A549 (cell line): ENCODE data around the gene CALML3. TPM values are rescaled to one million over a fixed set of nuclear protein-coding genes. Genes with fewer than 3 reads are reported as not detected.
A peak's percentile ranks its signal among the peaks of the same experiment; 100 is the strongest.

Experiments used
- ATAC-seq, 2 experiments: fragments of 200-7000 bp in 1 of 2; fragments of >200 bp in 1 of 2; cut with Nextera tagmentation in 1 of 2; cut with Tn5 transposase in 1 of 2; 3 replicates each; pipeline versions ENCODE4 v1.8.0 to v1.9.1; 2018 to 2020; ENCODE audit warnings: mild to moderate bottlenecking in 1 of 2, moderate library complexity in 1 of 2
- CTCF ChIA-PET: fragments of 300-600 bp; sonication (Branson Sonifier 250); formaldehyde crosslinking; extraction: SDS; loops from one replicate; lab custom pipeline; 2021; ENCODE audit warnings: antibody characterized with exemption, inconsistent platforms; lab: Yijun Ruan, JAX
- POLR2A ChIA-PET: fragments of 350-600 bp; formaldehyde crosslinking; extraction: SDS; loops from one replicate; lab custom pipeline; 2021; ENCODE audit warnings: antibody characterized with exemption, inconsistent platforms; lab: Yijun Ruan, JAX
- DNase-seq, 2 experiments: peaks; one replicate each; pipeline versions ENCODE4 v3.0.0 to v3.0.0-alpha.2; 2011 to 2016; ENCODE audit warnings: low read depth in 1 of 2, low spot score in 1 of 2
- FAIRE-seq: peaks from 2 replicates; lab custom pipeline; 2011; peaks lifted over from hg19 to GRCh38; lab: Jason Lieb, UNC
- H3K27ac ChIP-seq, 2 experiments: fragments of >200 bp; sonication (Bioruptor Twin); formaldehyde crosslinking; 3 replicates each; pipeline ENCODE4 v1.5.1; 2016 to 2017
- H3K4me1 ChIP-seq: fragments of >200 bp; sonication (Bioruptor Twin); formaldehyde crosslinking; 3 replicates; pipeline ENCODE4 v1.6.1; 2016
- H3K4me2 ChIP-seq: fragments of >200 bp; sonication (Bioruptor Twin); formaldehyde crosslinking; 3 replicates; pipeline ENCODE4 v1.6.1; 2016
- H3K4me3 ChIP-seq: fragments of >200 bp; sonication (Bioruptor Twin); formaldehyde crosslinking; 3 replicates; pipeline ENCODE4 v1.5.1; 2016
- H3K9me3 ChIP-seq: fragments of >200 bp; sonication (Bioruptor Twin); formaldehyde crosslinking; 3 replicates; pipeline ENCODE4 v1.6.1; 2016
- CBX8 ChIP-seq: fragments of 200-600 bp; sonication (generic); IDR thresholded peaks from 2 replicates; pipeline ENCODE4 v1.6.1; 2016
- CHD2 ChIP-seq: fragments of 150-350 bp; IDR thresholded peaks from 2 replicates; pipeline ENCODE4 v1.6.1; 2014; ENCODE audit warnings: low read length; ENCODE audit not compliant: partially characterized antibody
- CHD4 ChIP-seq: fragments of 200-600 bp; sonication (generic); IDR thresholded peaks from 2 replicates; pipeline ENCODE4 v1.6.1; 2016; ENCODE audit warnings: antibody characterized with exemption, mild to moderate bottlenecking, borderline replicate concordance
- EHMT2 ChIP-seq: fragments of 200-600 bp; sonication (generic); IDR thresholded peaks from 2 replicates; pipeline ENCODE4 v1.6.1; 2016; ENCODE audit warnings: antibody characterized with exemption, low read depth, mild to moderate bottlenecking, moderate library complexity
- FOSB ChIP-seq: fragments of 250-450 bp; sonication (Bioruptor Pico); IDR thresholded peaks from 2 replicates; pipeline ENCODE4 v1.5.0; 2020; ENCODE audit warnings: mild to moderate bottlenecking, moderate library complexity
- FOSL2 ChIP-seq, 2 experiments: fragments of 450-650 bp in 1 of 2; fragments of >200 bp in 1 of 2; sonication (Bioruptor Twin) in 1 of 2; formaldehyde crosslinking; IDR thresholded peaks; 2 replicates each; pipeline versions ENCODE4 v1.5.0 to v1.6.1; 2016 to 2020; ENCODE audit warnings: mild to moderate bottlenecking in 1 of 2, moderate library complexity in 1 of 2
- FOXS1 ChIP-seq: fragments of 250-450 bp; sonication (Bioruptor Pico); IDR thresholded peaks from 2 replicates; pipeline ENCODE4 v1.5.0; 2020; ENCODE audit warnings: mild to moderate bottlenecking, moderate library complexity
- HDAC2 ChIP-seq: fragments of 200-600 bp; sonication (generic); IDR thresholded peaks from 2 replicates; pipeline ENCODE4 v1.6.1; 2016
- HEYL ChIP-seq: fragments of 250-450 bp; sonication (Bioruptor Pico); IDR thresholded peaks from 2 replicates; pipeline ENCODE4 v1.8.0; 2021; ENCODE audit warnings: mild to moderate bottlenecking, moderate library complexity
- HMGXB4 ChIP-seq: fragments of 250-450 bp; sonication (Bioruptor Pico); IDR thresholded peaks from 2 replicates; pipeline ENCODE4 v1.5.0; 2021; ENCODE audit warnings: mild to moderate bottlenecking, moderate library complexity, borderline replicate concordance
- HOXA7 ChIP-seq: fragments of 250-450 bp; sonication (Bioruptor Pico); IDR thresholded peaks from 2 replicates; pipeline ENCODE4 v1.5.0; 2020; ENCODE audit warnings: mild to moderate bottlenecking, moderate library complexity
- HOXB5 ChIP-seq: fragments of 250-450 bp; sonication (Bioruptor Pico); IDR thresholded peaks from 2 replicates; pipeline ENCODE4 v1.5.0; 2020; ENCODE audit warnings: mild to moderate bottlenecking, moderate library complexity
- JUNB ChIP-seq: fragments of >200 bp; sonication (Bioruptor Twin); formaldehyde crosslinking; IDR thresholded peaks from 2 replicates; pipeline ENCODE4 v1.6.1; 2016
- KDM1A ChIP-seq: fragments of 200-600 bp; sonication (generic); IDR thresholded peaks from 2 replicates; pipeline ENCODE4 v1.6.1; 2016; ENCODE audit warnings: low read depth, mild to moderate bottlenecking
- PBX3 ChIP-seq: IDR thresholded peaks from 2 replicates; pipeline ENCODE4 v1.6.1; 2012
- PHF8 ChIP-seq: fragments of 200-600 bp; sonication (generic); IDR thresholded peaks from 2 replicates; pipeline ENCODE4 v1.6.1; 2016; ENCODE audit warnings: low read depth, mild to moderate bottlenecking, antibody characterized with exemption, moderate library complexity, borderline replicate concordance
- POLR2A ChIP-seq: IDR thresholded peaks from 2 replicates; pipeline ENCODE4 v1.6.1; 2012; ENCODE audit warnings: mild to moderate bottlenecking, low read length
- POLR2AphosphoS2 ChIP-seq: conservative IDR thresholded peaks from 2 replicates; pipeline ENCODE4 v1.6.1; 2012; ENCODE audit warnings: low read length, improper control_type of control experiment, inconsistent platforms
- RCOR1 ChIP-seq: fragments of 150-350 bp; IDR thresholded peaks from 2 replicates; pipeline ENCODE4 v1.6.1; 2014; ENCODE audit warnings: antibody characterized with exemption, low read length, low read depth
- REST ChIP-seq: fragments of 200-600 bp; sonication (generic); IDR thresholded peaks from 2 replicates; pipeline ENCODE4 v1.6.1; 2016; ENCODE audit warnings: antibody characterized with exemption, mild to moderate bottlenecking, moderate library complexity
- RFX5 ChIP-seq: fragments of 450-650 bp; IDR thresholded peaks from 2 replicates; pipeline ENCODE4 v1.7.1; 2014; ENCODE audit warnings: antibody characterized with exemption, mild to moderate bottlenecking, moderate library complexity
- SMC3 ChIP-seq: fragments of >200 bp; sonication (Bioruptor Twin); formaldehyde crosslinking; IDR thresholded peaks from 3 replicates; pipeline ENCODE4 v1.6.1; 2018; ENCODE audit warnings: inconsistent platforms
- SREBF2 ChIP-seq: fragments of 450-650 bp; IDR thresholded peaks from 2 replicates; pipeline ENCODE4 v1.6.1; 2014; ENCODE audit warnings: mild to moderate bottlenecking, moderate library complexity
- TFCP2L1 ChIP-seq: fragments of 250-450 bp; sonication (Bioruptor Pico); IDR thresholded peaks from 2 replicates; pipeline ENCODE4 v1.5.0; 2021; ENCODE audit warnings: mild to moderate bottlenecking
- ZFP36 ChIP-seq: fragments of 450-650 bp; IDR thresholded peaks from 2 replicates; pipeline ENCODE4 v1.6.1; 2014; ENCODE audit warnings: borderline replicate concordance; ENCODE audit not compliant: partially characterized antibody
- ZNF302 ChIP-seq: fragments of 250-450 bp; sonication (Bioruptor Pico); IDR thresholded peaks from 2 replicates; pipeline ENCODE4 v1.9.0; 2021; ENCODE audit warnings: inconsistent platforms, mild to moderate bottlenecking, moderate library complexity
- WGBS: methylation state at CpG from one replicate; pipeline ENCODE4 v1.1.6; 2017; ENCODE audit errors: missing lambda C conversion rate; 5-methylcytosine and 5-hydroxymethylcytosine counted together
- polyA plus RNA-seq, 4 experiments: library from polyadenylated mRNA; depleted of rRNA in 3 of 4; stranded (reverse); fragments of >200 nt; fragmentation: RNase III in 1 of 4; extraction: RNeasy Plus Mini Kit Qiagen cat#74134 plus additional on column Dnase treatment in 1 of 4; gene quantifications; 2 replicates in 3 of 4; 3 replicates in 1 of 4; pipeline ENCODE4 v1.2.3, GENCODE V29; 2011 to 2017
- TF ChIP-seq, protein P1 (sequence below): fragments of >200 bp; sonication (Bioruptor Twin); formaldehyde crosslinking; IDR thresholded peaks from 2 replicates; pipeline ENCODE4 v1.6.1; 2016
- TF ChIP-seq, protein P2 (sequence below): fragments of 250-450 bp; sonication (Bioruptor Pico); IDR thresholded peaks from 2 replicates; pipeline ENCODE4 v1.5.0; 2020; ENCODE audit warnings: low read depth, mild to moderate bottlenecking, moderate library complexity
- TF ChIP-seq, protein P3 (sequence below): fragments of 150-350 bp; IDR thresholded peaks from 2 replicates; pipeline ENCODE4 v1.6.1; 2014; ENCODE audit warnings: low read depth, mild to moderate bottlenecking, low read length

The CALML3 gene
- polyA plus RNA-seq, 2 of the 4 experiments (the other 2 are of a cell fraction): not detected

DNA sequence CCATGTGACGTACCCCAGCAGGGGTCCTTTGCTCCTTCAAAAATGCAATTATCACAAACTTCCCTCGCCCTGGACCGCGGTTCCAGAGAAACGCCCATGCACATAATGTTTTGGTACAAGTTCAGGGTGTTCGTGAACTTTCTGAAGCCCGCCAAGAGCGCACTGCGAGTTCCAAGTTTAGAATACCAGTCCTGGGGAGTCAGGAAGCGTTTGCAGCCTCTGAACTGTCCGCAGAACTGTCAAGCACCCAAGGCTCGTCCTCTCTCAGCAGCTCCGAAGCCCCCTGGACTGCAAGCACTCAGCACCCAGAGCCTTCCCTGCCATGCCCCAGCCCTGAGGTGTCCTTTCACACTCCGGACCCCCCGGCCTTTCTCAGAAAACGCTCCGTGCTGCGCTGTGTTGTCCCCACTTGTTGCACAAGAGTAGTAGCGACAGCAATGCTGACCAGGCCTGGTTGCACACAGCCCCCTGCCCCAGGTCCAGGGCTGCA, 30.3 kb downstream of the CALML3 start:
- WGBS: 93% methylated on average over 19 of the region's 19 CpGs
- ChIA-PET CTCF (interaction anchor here (0.6 to 6.6 kb wide), 2 partner anchors 68 to 305 kb away, joined by 3 to 37 read pairs; no protein-coding TSS in a partner anchor), POLR2A (no interaction called here)
- H3K27ac ChIP-seq: peak overlapping the region in 1 of 2 experiments; percentile 92; a peak in 1 of 6 replicates
- no peak overlapping the region for H3K4me2 ChIP-seq
- no peaks in the 10 kb centered on the region for H3K9me3 ChIP-seq
- DNase-seq (no peak), ATAC-seq (no peak), FAIRE-seq (no peak)
- TF ChIP-seq SMC3: no peak
- TF ChIP-seq HDAC2: no peak
- no peak for TF ChIP-seq HEYL
- TF ChIP-seq EHMT2: no peak
- TF ChIP-seq REST: no peak
- TF ChIP-seq TFCP2L1 (CRISPR knock-in tag): no peak
- no peak for TF ChIP-seq SREBF2
- TF ChIP-seq RFX5: no peak
- TF ChIP-seq CHD2: no peak
- TF ChIP-seq, protein P1, sequence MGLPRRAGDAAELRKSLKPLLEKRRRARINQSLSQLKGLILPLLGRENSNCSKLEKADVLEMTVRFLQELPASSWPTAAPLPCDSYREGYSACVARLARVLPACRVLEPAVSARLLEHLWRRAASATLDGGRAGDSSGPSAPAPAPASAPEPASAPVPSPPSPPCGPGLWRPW: no peak
- TF ChIP-seq RCOR1: no peak
- TF ChIP-seq POLR2A: no peak
- no peak for TF ChIP-seq CHD4
- TF ChIP-seq FOSL2 (IDR thresholded peaks at IDR 0.05): no peak
- TF ChIP-seq FOSL2 (CRISPR knock-in tag; IDR thresholded peaks at IDR 0.05): no peak
- no peak for TF ChIP-seq FOXS1 (CRISPR knock-in tag)
- TF ChIP-seq HOXA7 (CRISPR knock-in tag): no peak
- TF ChIP-seq, protein P2, sequence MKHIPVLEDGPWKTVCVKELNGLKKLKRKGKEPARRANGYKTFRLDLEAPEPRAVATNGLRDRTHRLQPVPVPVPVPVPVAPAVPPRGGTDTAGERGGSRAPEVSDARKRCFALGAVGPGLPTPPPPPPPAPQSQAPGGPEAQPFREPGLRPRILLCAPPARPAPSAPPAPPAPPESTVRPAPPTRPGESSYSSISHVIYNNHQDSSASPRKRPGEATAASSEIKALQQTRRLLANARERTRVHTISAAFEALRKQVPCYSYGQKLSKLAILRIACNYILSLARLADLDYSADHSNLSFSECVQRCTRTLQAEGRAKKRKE (CRISPR knock-in tag): no peak
- no peak for TF ChIP-seq FOSB
- TF ChIP-seq POLR2AphosphoS2: no peak
- no peak for TF ChIP-seq HMGXB4 (CRISPR knock-in tag)
- no peak overlapping the region for H3K4me3 ChIP-seq
- H3K4me1 ChIP-seq: peaks cover 40% of the 10 kb centered on the region

DNA sequence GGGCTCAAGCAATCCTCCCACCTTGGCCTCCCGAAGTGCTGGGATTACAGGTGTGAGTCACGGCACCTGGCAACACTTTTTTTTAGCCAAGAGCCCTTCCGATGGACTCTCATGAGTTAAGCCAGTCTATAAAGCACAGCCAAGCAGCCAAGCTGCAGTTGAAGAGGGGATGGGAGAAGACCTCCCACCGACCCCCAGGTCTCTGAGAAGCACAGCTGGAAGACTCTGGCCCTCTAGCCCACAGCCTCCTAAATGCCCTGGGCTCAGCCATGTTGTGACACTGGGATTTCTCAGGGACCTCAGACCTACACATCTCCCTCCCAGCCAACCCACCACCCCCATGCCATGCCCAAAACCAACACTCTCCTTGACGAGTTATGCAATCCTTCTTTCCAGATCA, 31.1 kb downstream of the CALML3 start:
- CTCF ChIA-PET: interaction anchor here (6.6 kb wide), 1 partner anchor 67 kb away, joined by 37 read pairs; no protein-coding TSS in a partner anchor
- 85% methylated on average over 5 of the region's 5 CpGs for WGBS
- H3K4me3 ChIP-seq: no peak overlapping the region
- H3K4me1 ChIP-seq: peaks cover 39% of the 10 kb centered on the region
- FAIRE-seq: no peak
- H3K9me3 ChIP-seq: no peaks in the 10 kb centered on the region
- POLR2A ChIA-PET: no interaction called here
- ATAC-seq: no peak
- H3K27ac ChIP-seq: peak overlapping the region in 1 of 2 experiments; percentile 16; a peak in 1 of 6 replicates
- no peak for DNase-seq
- H3K4me2 ChIP-seq: no peak overlapping the region
- TF ChIP-seq HOXB5 (no peak), JUNB (no peak), ZNF302 (CRISPR knock-in tag) (no peak), PHF8 (no peak), ZFP36 (no peak), FOSL2 (IDR thresholded peaks at IDR 0.05) (no peak), FOSL2 (CRISPR knock-in tag; IDR thresholded peaks at IDR 0.05) (no peak), PBX3 (no peak), SREBF2 (no peak), POLR2AphosphoS2 (no peak), KDM1A (no peak), CBX8 (no peak)
- TF ChIP-seq, protein P3, sequence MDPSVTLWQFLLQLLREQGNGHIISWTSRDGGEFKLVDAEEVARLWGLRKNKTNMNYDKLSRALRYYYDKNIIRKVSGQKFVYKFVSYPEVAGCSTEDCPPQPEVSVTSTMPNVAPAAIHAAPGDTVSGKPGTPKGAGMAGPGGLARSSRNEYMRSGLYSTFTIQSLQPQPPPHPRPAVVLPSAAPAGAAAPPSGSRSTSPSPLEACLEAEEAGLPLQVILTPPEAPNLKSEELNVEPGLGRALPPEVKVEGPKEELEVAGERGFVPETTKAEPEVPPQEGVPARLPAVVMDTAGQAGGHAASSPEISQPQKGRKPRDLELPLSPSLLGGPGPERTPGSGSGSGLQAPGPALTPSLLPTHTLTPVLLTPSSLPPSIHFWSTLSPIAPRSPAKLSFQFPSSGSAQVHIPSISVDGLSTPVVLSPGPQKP: no peak
- TF ChIP-seq, protein P1: no peak
